Right atrium auricular region (tissue), 2 donors: ENCODE results near the gene WWOX. TPM values are rescaled to one million over a fixed set of nuclear protein-coding genes. Genes with fewer than 3 reads are reported as not detected.
A peak's percentile ranks its signal among the peaks of the same experiment; 100 is the strongest.

Source experiments
- DNase-seq: peaks from one replicate; pipeline ENCODE4 v3.0.0-alpha.2; 2019; ENCODE audit warnings: low spot score
- H3K27ac ChIP-seq, 2 donors: fragments of 200-600 bp; sonication (generic); 1 replicate in 1 of 2; 2 replicates in 1 of 2; pipeline ENCODE4 v1.5.1; 2016 to 2019
- H3K27me3 ChIP-seq, 2 donors: fragments of 200-600 bp; sonication (generic); one replicate each; pipeline versions ENCODE4 v1.5.1 to v1.6.0; 2017 to 2019
- H3K36me3 ChIP-seq: fragments of 200-600 bp; sonication (generic); one replicate; pipeline ENCODE4 v1.5.1; 2016
- H3K4me1 ChIP-seq, 2 donors: fragments of 200-600 bp; sonication (generic); one replicate each; pipeline versions ENCODE4 v1.5.1 to v1.6.0; 2017 to 2019
- H3K4me3 ChIP-seq, 2 donors: fragments of 200-600 bp; sonication (generic); 1 replicate in 1 of 2; 2 replicates in 1 of 2; pipeline ENCODE4 v1.5.1; 2017 to 2019; ENCODE audit warnings: mild to moderate bottlenecking in 1 of 2, moderate library complexity in 1 of 2
- H3K9me3 ChIP-seq, 2 donors: fragments of 200-600 bp; sonication (generic); one replicate each; pipeline ENCODE4 v1.5.1; 2019
- CTCF ChIP-seq, 2 donors: fragments of 200-600 bp; sonication (generic); IDR thresholded peaks; one replicate each; pipeline ENCODE4 v1.5.1; 2019; ENCODE audit warnings: antibody characterized with exemption in 2 of 2
- total RNA-seq, 2 donors: library from RNA; depleted of rRNA; stranded (reverse); fragments of >200 nt; gene quantifications; one replicate each; pipeline ENCODE4 v1.1.0, GENCODE V29; 2016

The WWOX gene
- total RNA-seq, 2 donors from 2014 or later: 14.8 to 20.8 TPM

DNA sequence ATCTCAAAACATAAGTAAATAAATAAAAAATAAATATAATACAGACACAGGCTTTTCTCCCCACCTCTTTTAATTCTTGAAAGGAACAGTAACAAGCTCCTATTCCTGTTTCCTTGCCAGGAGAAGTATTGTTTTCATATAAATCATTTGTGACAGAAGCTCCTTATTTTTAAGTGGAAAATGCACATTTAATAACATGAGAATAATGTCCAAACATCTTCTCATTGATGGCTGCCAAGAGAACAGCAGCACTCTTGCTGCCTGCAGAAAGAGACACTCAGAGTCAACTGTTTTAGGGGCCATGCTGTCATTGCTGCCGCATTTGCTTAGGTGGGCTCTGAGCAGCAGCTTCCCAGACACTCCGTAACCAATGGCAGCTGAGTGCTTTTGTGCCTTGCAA is 580.1 kb downstream of the WWOX start:
- Histone ChIP-seq H3K27me3 (no peaks in the 10 kb centered on the region), H3K4me3 (no peak overlapping the region), H3K36me3 (no peaks in the 10 kb centered on the region), H3K27ac (no peak overlapping the region), H3K4me1 (peaks cover 0 to 11% of the 10 kb centered on the region in 2 donors), H3K9me3 (no peaks in the 10 kb centered on the region)
- DNase-seq: no peak
- no peak for TF ChIP-seq CTCF (IDR thresholded peaks at IDR 0.05)

GRCh38 chr16:78681743-78682142 is 582.3 kb downstream of the WWOX start:
- Histone ChIP-seq H3K4me3 (no peak overlapping the region), H3K27me3 (no peaks in the 10 kb centered on the region), H3K27ac (no peak overlapping the region), H3K9me3 (no peaks in the 10 kb centered on the region), H3K4me1 (peaks cover 0 to 14% of the 10 kb centered on the region in 2 donors), H3K36me3 (no peaks in the 10 kb centered on the region)
- DNase-seq: no peak
- TF ChIP-seq CTCF (IDR thresholded peaks at IDR 0.05): no peak

DNA sequence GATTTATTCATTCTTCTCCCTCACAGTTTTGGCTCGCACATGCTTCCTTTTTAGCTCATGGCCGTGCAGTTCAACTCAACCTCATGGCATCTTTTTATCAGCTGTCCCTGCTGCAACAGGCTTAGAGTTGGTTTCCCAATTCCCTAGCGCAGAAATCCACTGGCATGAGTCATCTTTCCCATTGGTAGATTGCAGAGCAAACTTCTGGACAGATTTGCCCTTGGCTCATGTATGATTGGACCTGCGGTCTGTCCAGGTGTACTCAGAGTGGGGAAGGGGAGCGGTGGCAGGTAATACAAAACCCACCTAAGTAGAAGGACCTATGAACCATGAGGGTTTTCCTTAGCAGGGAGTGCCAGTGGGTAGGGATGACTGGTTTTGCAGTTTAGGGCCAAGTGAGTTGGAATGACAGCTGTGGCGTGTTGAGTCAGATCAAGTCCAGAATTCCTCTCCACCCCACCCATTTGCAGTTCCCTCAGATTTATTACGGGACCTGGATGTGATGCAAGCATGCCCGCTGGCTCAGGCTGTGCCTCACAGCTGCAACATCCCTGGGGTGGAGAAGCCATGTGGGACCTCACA is 584.7 kb downstream of the WWOX start:
- peak; percentile 89 for DNase-seq
- Histone ChIP-seq H3K4me1 (peaks cover 0 to 14% of the 10 kb centered on the region in 2 donors), H3K27me3 (no peaks in the 10 kb centered on the region), H3K27ac (peak overlapping the region; percentile 53 to 78), H3K9me3 (no peaks in the 10 kb centered on the region), H3K36me3 (no peaks in the 10 kb centered on the region), H3K4me3 (no peak overlapping the region)
- TF ChIP-seq CTCF (IDR thresholded peaks at IDR 0.05): no peak

DNA sequence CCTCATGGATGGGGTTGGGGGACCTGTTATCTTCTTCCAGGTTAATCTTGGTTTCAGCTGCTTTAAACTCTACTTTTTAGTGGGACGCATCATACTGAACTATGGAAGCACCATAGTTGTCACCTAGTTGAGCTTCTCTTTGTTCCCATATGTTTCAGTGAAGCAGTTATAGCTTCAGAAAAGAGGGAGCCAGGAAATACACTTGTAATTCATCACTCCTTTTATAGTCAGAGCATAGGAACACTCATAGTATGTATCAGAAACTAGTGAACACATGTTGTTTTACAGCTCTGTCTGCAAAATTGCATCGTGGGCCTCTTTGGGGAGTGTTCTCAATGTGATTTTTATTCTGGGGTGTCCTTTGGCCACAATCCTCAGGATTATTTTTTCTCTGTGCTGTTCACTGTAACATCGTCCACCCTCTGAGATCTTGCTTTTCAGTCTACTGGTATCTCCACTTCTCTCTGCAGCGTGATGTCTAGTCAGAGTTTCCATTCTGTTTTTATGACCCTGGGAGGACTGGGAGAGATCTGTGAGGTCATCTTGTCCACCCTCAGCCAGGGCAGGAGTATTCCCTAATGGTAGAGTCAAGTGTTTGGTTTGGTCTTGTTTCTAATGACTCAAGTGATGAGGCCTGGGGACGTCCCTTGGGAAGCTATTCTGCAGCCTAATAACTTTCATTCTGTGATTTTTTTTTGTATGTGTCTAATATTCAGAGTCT is 585.4 kb downstream of the WWOX start:
- Histone ChIP-seq H3K27ac (peak overlapping the region; percentile 53 to 78), H3K9me3 (no peaks in the 10 kb centered on the region), H3K4me3 (no peak overlapping the region), H3K4me1 (peaks cover 0 to 14% of the 10 kb centered on the region in 2 donors), H3K36me3 (no peaks in the 10 kb centered on the region), H3K27me3 (no peaks in the 10 kb centered on the region)
- peak; percentile 79 for DNase-seq
- TF ChIP-seq CTCF (IDR thresholded peaks at IDR 0.05): no peak

GRCh38 chr16:78686601-78687000 is 587.1 kb downstream of the WWOX start:
- no peak overlapping the region for H3K27ac ChIP-seq
- TF ChIP-seq CTCF (IDR thresholded peaks at IDR 0.05): no peak

More at GRCh38 chr16:78686601-78687000, 587.1 kb downstream of the WWOX start:
- H3K27me3 ChIP-seq: no peaks in the 10 kb centered on the region
- no peak overlapping the region for H3K4me3 ChIP-seq
- no peaks in the 10 kb centered on the region for H3K36me3 ChIP-seq
- DNase-seq: no peak
- no peaks in the 10 kb centered on the region for H3K9me3 ChIP-seq
- peaks cover 0 to 14% of the 10 kb centered on the region in 2 donors for H3K4me1 ChIP-seq
